Activated CD8-positive, alpha-beta T cell treated with anti-CD3 and anti-CD28 coated beads for 36 hours (primary cell): ENCODE results near the gene GRM1. TPM values are rescaled to one million over a fixed set of nuclear protein-coding genes. Genes with fewer than 3 reads are reported as not detected.

Experiments
- ATAC-seq: fragments of 200-7000 bp; cut with Tn5 transposase; one replicate; pipeline ENCODE4 v1.10.0; 2021; ENCODE audit warnings: mild to moderate bottlenecking, moderate library complexity
- CTCF ChIA-PET: fragments of 350-600 bp; sonication (Branson Sonifier 250); formaldehyde crosslinking; loops from one replicate; lab custom pipeline; 2021; ENCODE audit warnings: antibody characterized with exemption; lab: Charles Lee
- POLR2A ChIA-PET: fragments of 350-600 bp; sonication (Branson Sonifier 250); formaldehyde crosslinking; loops from one replicate; lab custom pipeline; 2021; ENCODE audit warnings: antibody characterized with exemption; lab: Charles Lee
- DNase-seq: peaks from one replicate; pipeline ENCODE4 v3.0.0-alpha.2; 2020
- H3K27ac Mint-ChIP-seq: one replicate; pipeline ENCODE4 v1.8.0; 2021; ENCODE audit warnings: mild to moderate bottlenecking, mixed read lengths
- H3K27me3 Mint-ChIP-seq: one replicate; pipeline ENCODE4 v1.8.0; 2021; ENCODE audit warnings: mixed read lengths
- H3K36me3 Mint-ChIP-seq: one replicate; pipeline ENCODE4 v1.8.0; 2021; ENCODE audit warnings: low read depth, mixed read lengths
- H3K4me1 Mint-ChIP-seq: one replicate; pipeline ENCODE4 v1.8.0; 2021; ENCODE audit warnings: low read depth, mixed read lengths
- H3K4me3 Mint-ChIP-seq: one replicate; pipeline ENCODE4 v1.8.0; 2021; ENCODE audit warnings: mild to moderate bottlenecking, moderate library complexity, mixed read lengths
- H3K9me3 Mint-ChIP-seq: one replicate; pipeline ENCODE4 v1.8.0; 2021; ENCODE audit warnings: mixed read lengths
- CTCF ChIP-seq: fragments of 200-600 bp; IDR thresholded peaks from one replicate; pipeline ENCODE4 v1.8.0; 2022; ENCODE audit warnings: antibody characterized with exemption, mild to moderate bottlenecking
- intact Hi-C: fragments of 100-400 bp; cut with micrococcal nuclease; formaldehyde crosslinking; loops from one replicate; pipeline ENCODE4 v1.10.0; 2022
- total RNA-seq, 2 experiments: library from RNA; stranded (reverse); gene quantifications; one replicate each; pipeline ENCODE4 v1.2.3, GENCODE V29; 2021

The GRM1 gene
- total RNA-seq, 2 experiments from 2014 or later, result not detected

- Mint-ChIP-seq H3K27ac (no peak overlapping the region), H3K9me3 (peaks cover 7% of the 10 kb centered on the region), H3K27me3 (peaks cover 1% of the 10 kb centered on the region), H3K4me1 (no peaks in the 10 kb centered on the region), H3K36me3 (no peaks in the 10 kb centered on the region), H3K4me3 (no peak overlapping the region)
- ChIA-PET POLR2A (interaction anchor here (0.7 kb wide), 1 partner anchor 9 kb away, joined by 4 read pairs; no protein-coding TSS in a partner anchor), CTCF (interaction anchor here (0.7 kb wide), 1 partner anchor 17 kb away, joined by 4 read pairs; no protein-coding TSS in a partner anchor)
- ATAC-seq, result no peak
- TF ChIP-seq CTCF, result no peak
- intact Hi-C loops, result no loop called here
- DNase-seq, result no peak
These were observed 84.3 kb downstream of the GRM1 start for GRCh38 chr6:146113084-146113623.

- no peak for TF ChIP-seq CTCF
These were observed 94.8 kb downstream of the GRM1 start for GRCh38 chr6:146123616-146124015.

GRCh38 chr6:146127447-146128215 lies 98.8 kb downstream of the GRM1 start:
- CTCF ChIA-PET, result no interaction called here
- H3K9me3 Mint-ChIP-seq, result no peaks in the 10 kb centered on the region
- H3K27ac Mint-ChIP-seq, result no peak overlapping the region
- H3K4me3 Mint-ChIP-seq, result no peak overlapping the region
- no peak for TF ChIP-seq CTCF
- no peaks in the 10 kb centered on the region for H3K4me1 Mint-ChIP-seq
- peaks cover 5% of the 10 kb centered on the region for H3K27me3 Mint-ChIP-seq
- no peak for ATAC-seq
- intact Hi-C loops, result no loop called here
- POLR2A ChIA-PET, result no interaction called here
- no peaks in the 10 kb centered on the region for H3K36me3 Mint-ChIP-seq
- DNase-seq, result no peak

More at GRCh38 chr6:146123616-146124015, 94.8 kb downstream of the GRM1 start:
- ChIA-PET CTCF (no interaction called here), POLR2A (no interaction called here)
- ATAC-seq (no peak), DNase-seq (no peak)
- Mint-ChIP-seq H3K36me3 (no peaks in the 10 kb centered on the region), H3K4me1 (no peaks in the 10 kb centered on the region), H3K27ac (no peak overlapping the region), H3K27me3 (peaks cover 5% of the 10 kb centered on the region), H3K9me3 (no peaks in the 10 kb centered on the region), H3K4me3 (no peak overlapping the region)
- intact Hi-C loops, result no loop called here

GRCh38 chr6:146133866-146134265 lies 105.0 kb downstream of the GRM1 start:
- Mint-ChIP-seq H3K4me1 (no peaks in the 10 kb centered on the region), H3K36me3 (no peaks in the 10 kb centered on the region), H3K27ac (no peak overlapping the region), H3K4me3 (no peak overlapping the region), H3K9me3 (peaks cover 5% of the 10 kb centered on the region), H3K27me3 (no peaks in the 10 kb centered on the region)
- no peak for ATAC-seq
- DNase-seq, result no peak
- intact Hi-C loops, result no loop called here
- no peak for TF ChIP-seq CTCF
- POLR2A ChIA-PET, result no interaction called here
- CTCF ChIA-PET, result no interaction called here

- Mint-ChIP-seq H3K9me3 (peaks cover 5% of the 10 kb centered on the region), H3K4me1 (no peaks in the 10 kb centered on the region), H3K27me3 (no peaks in the 10 kb centered on the region), H3K36me3 (no peaks in the 10 kb centered on the region), H3K27ac (no peak overlapping the region), H3K4me3 (no peak overlapping the region)
- no peak for ATAC-seq
- no peak for TF ChIP-seq CTCF
- ChIA-PET CTCF (no interaction called here), POLR2A (no interaction called here)
- intact Hi-C loops, result no loop called here
- no peak for DNase-seq
These were observed 106.3 kb downstream of the GRM1 start for GRCh38 chr6:146135167-146135566.
